Esophagus muscularis mucosa (tissue), 4 donors: ENCODE measurements around the gene P2RY8. TPM values are rescaled to one million over a fixed set of nuclear protein-coding genes. Genes with fewer than 3 reads are reported as not detected.

ENCODE experiments used
- DNase-seq: peaks from one replicate; pipeline ENCODE4 v3.0.0-alpha.2; 2017; ENCODE audit errors: extremely low spot score
- H3K27ac ChIP-seq, 4 donors: fragments of 200-600 bp; sonication (generic); replicated peaks in 1 of 4; 1 replicate in 3 of 4; 2 replicates in 1 of 4; pipeline ENCODE4 v1.5.1; 2016 to 2019; ENCODE audit warnings: mild to moderate bottlenecking in 1 of 4
- H3K27me3 ChIP-seq, 4 donors: fragments of 200-600 bp; sonication (generic); one replicate each; pipeline versions ENCODE4 v1.5.1 to v1.6.0; 2016 to 2019
- H3K36me3 ChIP-seq, 4 donors: fragments of 200-600 bp; sonication (generic); one replicate each; pipeline ENCODE4 v1.5.1; 2016 to 2019
- H3K4me1 ChIP-seq, 4 donors: fragments of 200-600 bp; sonication (generic); one replicate each; pipeline ENCODE4 v1.5.1; 2016 to 2019
- H3K4me3 ChIP-seq, 4 donors: fragments of 200-600 bp; sonication (generic); 1 replicate in 2 of 4; 2 replicates in 2 of 4; pipeline ENCODE4 v1.5.1; 2016 to 2019; ENCODE audit warnings: mild to moderate bottlenecking in 4 of 4, moderate library complexity in 1 of 4
- H3K9me3 ChIP-seq, 4 donors: fragments of 200-600 bp; sonication (generic); 1 replicate in 3 of 4; 2 replicates in 1 of 4; pipeline ENCODE4 v1.5.1; 2016 to 2019
- CTCF ChIP-seq, 3 experiments: fragments of 200-600 bp in 2 of 3; fragments of 450-650 bp in 1 of 3; sonication (generic) in 2 of 3; IDR thresholded peaks; one replicate each; pipeline ENCODE4 v1.5.1; 2017 to 2019; ENCODE audit warnings: antibody characterized with exemption in 3 of 3, mild to moderate bottlenecking in 2 of 3, moderate library complexity in 1 of 3
- EP300 ChIP-seq: sonication (generic); formaldehyde crosslinking; IDR thresholded peaks from one replicate; pipeline ENCODE4 v1.6.1; 2017; ENCODE audit warnings: antibody characterized with exemption
- POLR2A ChIP-seq: fragments of 450-650 bp; IDR thresholded peaks from one replicate; pipeline ENCODE4 v1.6.1; 2017; ENCODE audit warnings: antibody characterized with exemption, moderate library complexity, mild to moderate bottlenecking, low read depth
- POLR2AphosphoS5 ChIP-seq, 2 donors: sonication (generic); formaldehyde crosslinking; IDR thresholded peaks; one replicate each; pipeline ENCODE4 v1.6.1; 2017; ENCODE audit warnings: antibody characterized with exemption in 2 of 2
- WGBS: methylation state at CpG from one replicate; pipeline ENCODE4 v1.1.5; 2018; 5-methylcytosine and 5-hydroxymethylcytosine counted together
- intact Hi-C: fragments of 100-400 bp; cut with DNase I; formaldehyde crosslinking; loops from one replicate; pipeline ENCODE4 v1.15.1; 2023
- total RNA-seq, 4 donors: library from RNA; depleted of rRNA; stranded (reverse); fragments of >200 nt; gene quantifications; one replicate each; pipeline versions ENCODE4 v1.1.0 to v1.2.1, GENCODE V29; 2016

The P2RY8 gene
- total RNA-seq, 4 donors from 2014 or later = 0.63 to 3.1 (median 1.9) TPM

GRCh38 chrX:1417921-1418771, 118.8 kb downstream of the P2RY8 start:
- Histone ChIP-seq H3K27ac (no peak overlapping the region), H3K4me3 (no peak overlapping the region), H3K36me3 (peaks cover 27 to 75% (median 72%) of the 10 kb centered on the region in 4 donors), H3K9me3 (peaks cover 0 to 24% (median 11%) of the 10 kb centered on the region in 4 donors), H3K4me1 (no peaks in the 10 kb centered on the region), H3K27me3 (no peaks in the 10 kb centered on the region)
- 98% methylated on average over 19 of the region's 20 CpGs for WGBS
- intact Hi-C loops = no loop called here
- no peak for TF ChIP-seq EP300
- no peak for TF ChIP-seq CTCF (IDR thresholded peaks at IDR 0.05)
- no peak for TF ChIP-seq POLR2AphosphoS5 (IDR thresholded peaks at IDR 0.05)
- TF ChIP-seq POLR2A = no peak
- no peak for DNase-seq

- Histone ChIP-seq H3K9me3 (peaks cover 0 to 15% (median 7%) of the 10 kb centered on the region in 4 donors), H3K27me3 (no peaks in the 10 kb centered on the region), H3K4me3 (no peak overlapping the region), H3K36me3 (peaks cover 25 to 75% (median 71%) of the 10 kb centered on the region in 4 donors), H3K4me1 (no peaks in the 10 kb centered on the region), H3K27ac (no peak overlapping the region)
- intact Hi-C loops = no loop called here
- DNase-seq = no peak
- WGBS = 70% methylated on average over 12 of the region's 14 CpGs
- TF ChIP-seq EP300 (no peak), POLR2AphosphoS5 (IDR thresholded peaks at IDR 0.05) (peak in 1 of 2 donors; percentile 7)
These were observed 119.8 kb downstream of the P2RY8 start for GRCh38 chrX:1416965-1417760.

GRCh38 chrX:1416327-1416784, 120.6 kb downstream of the P2RY8 start:
- no peaks in the 10 kb centered on the region for H3K27me3 ChIP-seq
- TF ChIP-seq EP300 (no peak), CTCF (IDR thresholded peaks at IDR 0.05) (no peak), POLR2A (no peak), POLR2AphosphoS5 (IDR thresholded peaks at IDR 0.05) (no peak)
- no peak overlapping the region for H3K4me3 ChIP-seq
- H3K27ac ChIP-seq = no peak overlapping the region
- H3K9me3 ChIP-seq = peaks cover 0 to 9% (median 7%) of the 10 kb centered on the region in 4 donors
- intact Hi-C loops = no loop called here
- DNase-seq = no peak
- no peaks in the 10 kb centered on the region for H3K4me1 ChIP-seq
- peaks cover 24 to 75% (median 71%) of the 10 kb centered on the region in 4 donors for H3K36me3 ChIP-seq
- WGBS = 63% methylated on average over 8 of the region's 15 CpGs

Other genes starting within 250 kb of the P2RY8 start
- 10 to 100 TPM in 3 of 4 donors, 1 to 10 TPM in 1; 5.0 to 19.1 (median 11.4) TPM for gene IL3RA, start 200.4 kb downstream of the P2RY8 start, total RNA-seq
- gene SLC25A6, start 145.1 kb downstream of the P2RY8 start, total RNA-seq = 100 to 1,000 TPM; 266 to 339 (median 313) TPM
- gene ASMTL, start 84.3 kb downstream of the P2RY8 start, total RNA-seq = 10 to 100 TPM; 28.7 to 52.2 (median 32.8) TPM
- gene AKAP17A, start 54.4 kb upstream of the P2RY8 start, total RNA-seq = 10 to 100 TPM; 23.4 to 36.8 (median 31.0) TPM
- gene ASMT, start 77.9 kb upstream of the P2RY8 start, total RNA-seq = under 1 TPM in 1 of 4 donors, not detected in 3; 0.32 TPM